Measurements from ENCODE around the gene BRWD1. TPM values are rescaled to one million over a fixed set of nuclear protein-coding genes. Genes with fewer than 3 reads are reported as not detected.

The BRWD1 gene
- total and polyA plus RNA-seq, 2 experiments from 2014 or later = 35.2 to 75.5 TPM

DNA sequence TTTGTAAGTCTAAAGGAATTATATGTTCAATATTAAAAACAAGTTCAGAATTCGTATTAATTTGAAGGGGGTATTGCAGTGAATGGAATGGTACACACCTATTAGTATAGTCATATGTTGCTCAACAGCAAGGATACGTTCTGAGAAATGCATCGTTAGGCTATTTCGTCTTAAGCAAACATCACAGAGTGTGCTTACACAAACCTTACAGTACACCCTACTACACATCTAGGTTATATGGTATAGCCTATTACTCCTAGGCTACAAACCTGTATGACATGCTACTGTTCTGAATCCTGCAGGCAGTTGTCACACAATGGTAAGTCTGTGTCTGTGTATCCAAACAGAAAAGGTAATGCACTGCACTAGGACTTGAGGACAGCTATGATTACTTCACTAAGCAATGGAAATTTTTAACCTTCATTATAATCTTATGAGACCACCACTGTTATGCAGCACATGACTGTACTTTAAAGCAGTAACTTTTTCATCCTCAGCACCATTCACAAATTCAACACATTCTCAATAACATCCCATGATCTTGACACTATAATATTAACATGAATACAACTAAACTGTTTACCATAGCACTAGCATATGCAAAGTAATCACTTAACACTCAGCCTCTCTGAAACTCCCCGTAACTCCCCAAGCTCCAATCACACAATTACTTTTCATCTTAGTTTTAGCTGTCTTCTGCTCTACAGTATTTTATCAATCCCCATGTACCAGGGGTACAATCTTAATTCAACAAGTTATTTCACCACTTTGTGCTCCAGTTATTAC, 115.8 kb downstream of the BRWD1 start:
- Histone ChIP-seq H3K27me3 (ENCODE audit: insufficient read depth) (no peaks in the 10 kb centered on the region), H3K36me3 (ENCODE audit: insufficient read depth) (peaks cover 42% of the 10 kb centered on the region), H2AFZ (no peak overlapping the region), H3K9me2 (ENCODE audit: insufficient read depth) (no peaks in the 10 kb centered on the region), H4K20me1 (replicated peaks; ENCODE audit: insufficient read depth) (no peaks in the 10 kb centered on the region), H3F3A (replicated peaks; ENCODE audit: low read depth) (no peaks in the 10 kb centered on the region; the same call in 1 of the 2 replicates), H3K4me2 (no peak overlapping the region), H3K27ac (ENCODE audit: low read depth) (no peak overlapping the region), H3K4me1 (ENCODE audit: insufficient read depth) (no peaks in the 10 kb centered on the region), H3K79me2 (replicated peaks; ENCODE audit: insufficient read depth) (no peaks in the 10 kb centered on the region), H3K4me3 (no peak overlapping the region)
- no peak overlapping the region for H3K27ac Mint-ChIP-seq
- no peaks in the 10 kb centered on the region for H3K4me1 Mint-ChIP-seq
- H3K9me3 Mint-ChIP-seq = no peaks in the 10 kb centered on the region
- no peak overlapping the region for H3K4me3 Mint-ChIP-seq
- ATAC-seq (no peak), DNase-seq (ENCODE audit: low spot score) (no peak)
- TF ChIP-seq ZNF114 (CRISPR knock-in tag; IDR thresholded peaks at IDR 0.05) (no peak), EZH2 (IDR thresholded peaks at IDR 0.05; ENCODE audit: low read depth, unreplicated experiment) (no peak), ZNF462 (CRISPR knock-in tag; IDR thresholded peaks at IDR 0.05) (no peak), CREB1 (CRISPR knock-in tag; IDR thresholded peaks at IDR 0.05; ENCODE audit: low read depth) (no peak), REST (IDR thresholded peaks at IDR 0.05; ENCODE audit: unreplicated experiment) (no peak), EZH2phosphoT487 (IDR thresholded peaks at IDR 0.05; ENCODE audit: unreplicated experiment) (no peak), NANOG (IDR thresholded peaks at IDR 0.05; ENCODE audit: borderline replicate concordance) (no peak), ETS1 (IDR thresholded peaks at IDR 0.05) (no peak), POLR2AphosphoS5 (IDR thresholded peaks at IDR 0.05; ENCODE audit: low read depth) (no peak), STAT1 (IDR thresholded peaks at IDR 0.05; ENCODE audit: unreplicated experiment) (no peak), JUNB (IDR thresholded peaks at IDR 0.05; ENCODE audit: unreplicated experiment) (no peak), ZNF331 (CRISPR knock-in tag; IDR thresholded peaks at IDR 0.05; ENCODE audit: low read depth) (no peak)
- TF ChIP-seq, protein P1, sequence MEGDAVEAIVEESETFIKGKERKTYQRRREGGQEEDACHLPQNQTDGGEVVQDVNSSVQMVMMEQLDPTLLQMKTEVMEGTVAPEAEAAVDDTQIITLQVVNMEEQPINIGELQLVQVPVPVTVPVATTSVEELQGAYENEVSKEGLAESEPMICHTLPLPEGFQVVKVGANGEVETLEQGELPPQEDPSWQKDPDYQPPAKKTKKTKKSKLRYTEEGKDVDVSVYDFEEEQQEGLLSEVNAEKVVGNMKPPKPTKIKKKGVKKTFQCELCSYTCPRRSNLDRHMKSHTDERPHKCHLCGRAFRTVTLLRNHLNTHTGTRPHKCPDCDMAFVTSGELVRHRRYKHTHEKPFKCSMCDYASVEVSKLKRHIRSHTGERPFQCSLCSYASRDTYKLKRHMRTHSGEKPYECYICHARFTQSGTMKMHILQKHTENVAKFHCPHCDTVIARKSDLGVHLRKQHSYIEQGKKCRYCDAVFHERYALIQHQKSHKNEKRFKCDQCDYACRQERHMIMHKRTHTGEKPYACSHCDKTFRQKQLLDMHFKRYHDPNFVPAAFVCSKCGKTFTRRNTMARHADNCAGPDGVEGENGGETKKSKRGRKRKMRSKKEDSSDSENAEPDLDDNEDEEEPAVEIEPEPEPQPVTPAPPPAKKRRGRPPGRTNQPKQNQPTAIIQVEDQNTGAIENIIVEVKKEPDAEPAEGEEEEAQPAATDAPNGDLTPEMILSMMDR (conservative IDR thresholded peaks at IDR 0.05; ENCODE audit: low read depth in 2 of 2) = no peak
- no peaks in the 10 kb centered on the region for H3K27me3 Mint-ChIP-seq (ENCODE audit: insufficient read depth, low read depth, poor library complexity)
- H3K36me3 Mint-ChIP-seq (ENCODE audit: low read depth) = peaks cover 56% of the 10 kb centered on the region

Data from GM23338 (cell line).